GM21515 (cell line): ENCODE results near the gene GFRA4.

ENCODE experiments used
- ATAC-seq: cut with Tn5 transposase; IDR thresholded peaks from one replicate; pipeline ENCODE4 v1.9.1; 2021; ENCODE audit not compliant: unreplicated experiment

Gene GFRA4

GRCh38 chr20:3674995-3675900 is 12.0 kb upstream of the GFRA4 start:
- no peak for ATAC-seq

- ATAC-seq = no peak
These were observed 11.2 kb upstream of the GFRA4 start for GRCh38 chr20:3674447-3674846.

GRCh38 chr20:3673221-3674070 is 10.2 kb upstream of the GFRA4 start:
- no peak for ATAC-seq

GRCh38 chr20:3672547-3673171 is 9.5 kb upstream of the GFRA4 start:
- no peak for ATAC-seq

- ATAC-seq = no peak
These were observed 8.9 kb upstream of the GFRA4 start for GRCh38 chr20:3671986-3672546.

- no peak for ATAC-seq
These were observed 7.7 kb upstream of the GFRA4 start for GRCh38 chr20:3670945-3671344.

- no peak for ATAC-seq
These were observed 7.3 kb upstream of the GFRA4 start for GRCh38 chr20:3670511-3670910.

GRCh38 chr20:3669710-3670367 is 6.6 kb upstream of the GFRA4 start:
- no peak for ATAC-seq

- no peak for ATAC-seq
These were observed 4.3 kb upstream of the GFRA4 start for GRCh38 chr20:3667434-3668037.

GRCh38 chr20:3663858-3664257 is 659 bp upstream of the GFRA4 start:
- ATAC-seq = no peak

GRCh38 chr20:3661814-3662665 is 1.2 kb downstream of the GFRA4 start:
- no peak for ATAC-seq

GRCh38 chr20:3661060-3661813 is 2.0 kb downstream of the GFRA4 start:
- no peak for ATAC-seq

- ATAC-seq = no peak
These were observed 2.7 kb downstream of the GFRA4 start for GRCh38 chr20:3660262-3661059.

- no peak for ATAC-seq
These were observed 3.5 kb downstream of the GFRA4 start for GRCh38 chr20:3659492-3660261.

GRCh38 chr20:3658716-3659491 is 4.3 kb downstream of the GFRA4 start:
- ATAC-seq = peak; percentile 91

GRCh38 chr20:3658019-3658715 is 5.0 kb downstream of the GFRA4 start:
- no peak for ATAC-seq
